HG02798 (cell line): ENCODE data around the gene ISYNA1.
A peak's percentile ranks its signal among the peaks of the same experiment; 100 is the strongest.

ENCODE experiments used
- ATAC-seq: cut with Tn5 transposase; IDR thresholded peaks from one replicate; pipeline ENCODE4 v1.9.1; 2021; ENCODE audit warnings: mild to moderate bottlenecking; ENCODE audit not compliant: unreplicated experiment, poor library complexity

ISYNA1 gene

GRCh38 chr19:18397242-18398202 is 40.4 kb downstream of the ISYNA1 start, which contains the start of gene LRRC25:
Gene LRRC25 (minus strand): TSS chr19:18397622. CDS start chr19:18396963, 659 bp downstream.
- ATAC-seq: no peak

GRCh38 chr19:18396471-18397241 is 41.3 kb downstream of the ISYNA1 start:
- no peak for ATAC-seq

- no peak for ATAC-seq
Measured at GRCh38 chr19:18393836-18394235, 44.1 kb downstream of the ISYNA1 start.

DNA sequence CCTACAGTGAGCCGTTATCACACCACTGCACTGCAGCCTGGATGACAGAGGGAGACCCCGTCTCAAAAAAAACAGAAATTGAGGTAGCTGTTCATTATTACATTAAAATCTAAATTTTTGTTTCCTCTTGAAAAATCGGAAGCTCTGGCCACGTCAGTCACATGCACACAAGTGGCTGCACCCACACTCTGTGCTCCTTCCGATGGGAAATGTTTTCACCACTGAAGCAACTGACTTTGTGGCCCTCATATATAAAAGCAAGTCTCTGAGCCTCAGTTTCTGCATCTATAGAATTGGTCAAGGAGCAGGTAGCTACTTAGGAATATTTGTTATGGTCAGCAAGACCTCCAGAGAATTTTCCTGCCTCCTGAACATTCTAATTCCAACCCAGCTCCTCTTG is 45.0 kb downstream of the ISYNA1 start:
- no peak for ATAC-seq

GRCh38 chr19:18392417-18392816 is 45.5 kb downstream of the ISYNA1 start:
- ATAC-seq: no peak

- ATAC-seq: no peak
Measured at GRCh38 chr19:18391509-18392075, 46.3 kb downstream of the ISYNA1 start.

DNA sequence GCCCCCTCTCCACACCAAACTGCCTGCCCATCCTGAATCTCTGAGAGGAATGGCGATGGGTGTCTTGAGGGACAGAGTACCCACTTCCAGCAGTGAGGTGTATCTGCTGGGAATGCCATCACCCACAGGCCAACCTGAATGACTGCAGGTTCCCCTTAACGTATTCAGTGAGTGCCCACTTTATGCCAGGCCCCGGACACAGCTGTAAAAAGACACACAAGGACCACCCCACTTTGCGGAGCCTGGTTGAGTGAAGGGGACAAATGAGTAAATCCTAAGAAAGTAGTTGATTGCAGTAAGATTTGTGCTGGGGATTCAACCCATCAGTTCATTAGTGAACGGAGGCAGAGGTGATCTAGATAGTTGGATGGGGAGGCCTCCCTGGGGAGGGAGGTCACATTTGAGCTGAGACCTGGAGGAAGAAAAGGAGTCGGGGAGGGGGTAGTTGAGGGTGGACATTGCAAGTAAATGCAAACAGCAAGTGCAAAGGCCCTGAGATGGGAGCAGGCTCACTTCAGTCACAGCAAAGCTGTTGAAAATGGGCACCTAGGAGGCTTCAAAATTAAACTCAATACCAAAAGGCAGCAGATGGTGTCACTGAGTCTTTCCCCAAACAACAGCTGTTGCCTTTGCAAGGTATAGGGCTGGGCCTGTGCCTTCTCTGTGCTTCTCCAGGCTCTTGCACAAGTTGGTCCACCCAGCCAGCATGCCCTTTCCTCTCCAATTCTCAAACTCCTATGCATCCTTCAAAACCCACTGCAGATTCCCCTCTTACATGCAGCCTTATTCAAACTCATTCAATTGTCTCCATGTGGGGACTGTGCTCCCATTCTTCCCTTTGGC is 47.6 kb downstream of the ISYNA1 start:
- ATAC-seq: no peak

DNA sequence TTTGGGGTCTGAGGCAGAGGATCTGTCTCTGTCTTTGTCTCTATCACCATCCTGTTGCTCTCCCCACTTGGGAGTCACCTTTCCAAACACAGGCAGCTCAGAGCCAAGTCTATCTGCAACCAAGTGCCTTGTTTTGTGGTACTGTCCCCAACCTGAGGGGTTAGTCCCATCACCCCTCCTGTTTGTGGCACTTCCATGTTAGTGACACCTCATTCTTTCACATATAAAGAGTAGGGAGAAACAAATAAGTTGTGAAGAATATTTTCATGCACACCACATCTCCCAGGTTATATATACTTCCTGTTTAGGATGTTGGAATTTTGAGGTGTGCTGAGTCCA is 48.2 kb downstream of the ISYNA1 start:
- no peak for ATAC-seq

- ATAC-seq: no peak
Measured at GRCh38 chr19:18388960-18389725, 48.8 kb downstream of the ISYNA1 start.

- ATAC-seq: peak; percentile 85
Measured at GRCh38 chr19:18388100-18388959, 49.6 kb downstream of the ISYNA1 start.

- no peak for ATAC-seq
Measured at GRCh38 chr19:18386543-18387271, 51.2 kb downstream of the ISYNA1 start.

GRCh38 chr19:18385675-18386542 is 52.0 kb downstream of the ISYNA1 start, which contains the start of gene GDF15:
Gene GDF15 (plus strand): TSS chr19:18386158. CDS start chr19:18386190, 32 bp downstream.
- ATAC-seq: no peak

GRCh38 chr19:18385359-18385674 is 52.6 kb downstream of the ISYNA1 start:
- ATAC-seq: no peak

DNA sequence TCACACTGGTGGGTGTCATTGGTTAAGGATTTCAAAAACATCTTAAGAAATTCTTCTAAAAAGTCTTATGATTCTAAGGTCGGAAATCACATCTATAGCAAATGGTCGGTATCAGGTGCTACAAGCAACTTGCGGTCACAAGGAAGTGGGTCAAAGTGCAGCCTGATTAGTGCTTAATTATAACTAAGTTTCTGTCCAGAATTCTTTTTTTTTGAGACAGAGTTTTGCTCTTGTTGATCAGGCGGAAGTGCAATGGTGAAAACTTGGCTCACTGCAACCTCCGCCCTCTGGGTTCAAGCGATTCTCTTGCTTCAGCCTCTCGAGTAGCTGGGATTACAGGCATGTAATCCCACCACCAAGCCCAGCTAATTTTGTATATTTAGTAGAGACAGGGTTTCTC is 53.2 kb downstream of the ISYNA1 start:
- no peak for ATAC-seq
